GM20431 (cell line): Measurements from ENCODE around the gene TNS1.

Experiments
- in situ Hi-C: fragments of 300-500 bp; cut with MseI, MboI; formaldehyde crosslinking; loops from one replicate; pipeline ENCODE4 v1.15.0; 2020; ENCODE audit warnings: low sequenced_read_pairs; ENCODE audit not compliant: unreplicated experiment

Gene TNS1

GRCh38 chr2:217949447-217949846 is 53.3 kb downstream of the TNS1 start:
- in situ Hi-C loops: no loop called here

GRCh38 chr2:217948897-217949296 is 53.9 kb downstream of the TNS1 start:
- in situ Hi-C loops: no loop called here

GRCh38 chr2:217948351-217948791 is 54.4 kb downstream of the TNS1 start:
- in situ Hi-C loops: no loop called here

- in situ Hi-C loops: no loop called here
These were observed 55.1 kb downstream of the TNS1 start for GRCh38 chr2:217947383-217948350.

- in situ Hi-C loops: no loop called here
These were observed 56.7 kb downstream of the TNS1 start for GRCh38 chr2:217946051-217946450.

- in situ Hi-C loops: no loop called here
These were observed 57.3 kb downstream of the TNS1 start for GRCh38 chr2:217945530-217945929.

- in situ Hi-C loops: no loop called here
These were observed 57.9 kb downstream of the TNS1 start for GRCh38 chr2:217944923-217945322.

GRCh38 chr2:217944366-217944765 is 58.4 kb downstream of the TNS1 start:
- in situ Hi-C loops: no loop called here

- in situ Hi-C loops: no loop called here
These were observed 59.1 kb downstream of the TNS1 start for GRCh38 chr2:217943446-217944321.

GRCh38 chr2:217942731-217943335 is 60.0 kb downstream of the TNS1 start:
- in situ Hi-C loops: no loop called here

GRCh38 chr2:217941886-217942728 is 60.7 kb downstream of the TNS1 start:
- in situ Hi-C loops: no loop called here

- in situ Hi-C loops: no loop called here
These were observed 61.5 kb downstream of the TNS1 start for GRCh38 chr2:217941339-217941738.

GRCh38 chr2:217940261-217941220 is 62.3 kb downstream of the TNS1 start:
- in situ Hi-C loops: no loop called here

GRCh38 chr2:217939629-217940245 is 63.1 kb downstream of the TNS1 start:
- in situ Hi-C loops: no loop called here

- in situ Hi-C loops: no loop called here
These were observed 63.6 kb downstream of the TNS1 start for GRCh38 chr2:217939220-217939619.

- in situ Hi-C loops: no loop called here
These were observed 64.8 kb downstream of the TNS1 start for GRCh38 chr2:217938036-217938435.

GRCh38 chr2:217937446-217937845 is 65.3 kb downstream of the TNS1 start:
- in situ Hi-C loops: no loop called here

GRCh38 chr2:217936952-217937351 is 65.8 kb downstream of the TNS1 start:
- in situ Hi-C loops: no loop called here
